Measurements from ENCODE around the gene PACRG.

PACRG gene

DNA sequence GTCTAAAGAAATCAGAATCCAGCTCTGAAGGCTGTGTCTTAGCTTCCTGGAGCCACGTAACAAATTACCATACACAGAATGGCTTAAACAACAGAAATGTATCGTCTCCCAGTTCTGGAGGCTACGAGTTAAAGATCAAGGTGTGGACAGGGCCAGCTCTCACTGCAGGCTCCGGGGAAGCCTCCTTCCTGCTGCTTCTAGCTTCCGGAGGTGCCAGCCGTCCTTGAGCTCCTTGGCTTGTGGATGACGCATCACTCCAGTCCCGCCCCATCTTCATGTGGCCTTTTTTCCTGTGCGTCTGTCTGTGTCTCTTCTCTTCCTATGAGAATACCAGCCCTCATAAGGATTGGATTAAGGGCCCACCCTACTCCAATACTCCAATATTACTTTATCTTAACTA, 367.6 kb downstream of the PACRG start:
- Histone ChIP-seq H3K9me3 (ENCODE audit: control insufficient read depth, low read length) (no peaks in the 10 kb centered on the region), H3K36me3 (ENCODE audit: control insufficient read depth, insufficient read depth, low read length) (no peaks in the 10 kb centered on the region), H3K4me1 (ENCODE audit: control insufficient read depth, insufficient read depth, low read length, poor library complexity, severe bottlenecking) (no peaks in the 10 kb centered on the region), H3K27ac (ENCODE audit: low read depth, low read length, severe bottlenecking) (no peak overlapping the region), H3K4me3 (ENCODE audit: extremely low read depth, insufficient read depth, low read length, poor library complexity, severe bottlenecking) (no peak overlapping the region)
- 93 to 94% methylated on average over 9 of the region's 9 CpGs for WGBS, 2 experiments (ENCODE audit: insufficient coverage in 2 of 2)

GRCh38 chr6:163098827-163099479, 371.2 kb downstream of the PACRG start:
- Histone ChIP-seq H3K4me3 (ENCODE audit: extremely low read depth, insufficient read depth, low read length, poor library complexity, severe bottlenecking) (no peak overlapping the region), H3K36me3 (ENCODE audit: control insufficient read depth, insufficient read depth, low read length) (no peaks in the 10 kb centered on the region), H3K4me1 (ENCODE audit: control insufficient read depth, insufficient read depth, low read length, poor library complexity, severe bottlenecking) (no peaks in the 10 kb centered on the region), H3K27ac (ENCODE audit: low read depth, low read length, severe bottlenecking) (no peak overlapping the region), H3K9me3 (ENCODE audit: control insufficient read depth, low read length) (no peaks in the 10 kb centered on the region)
- 80 to 97% methylated on average over 4 to 5 of the region's 8 CpGs for WGBS, 2 experiments (ENCODE audit: insufficient coverage in 2 of 2)

DNA sequence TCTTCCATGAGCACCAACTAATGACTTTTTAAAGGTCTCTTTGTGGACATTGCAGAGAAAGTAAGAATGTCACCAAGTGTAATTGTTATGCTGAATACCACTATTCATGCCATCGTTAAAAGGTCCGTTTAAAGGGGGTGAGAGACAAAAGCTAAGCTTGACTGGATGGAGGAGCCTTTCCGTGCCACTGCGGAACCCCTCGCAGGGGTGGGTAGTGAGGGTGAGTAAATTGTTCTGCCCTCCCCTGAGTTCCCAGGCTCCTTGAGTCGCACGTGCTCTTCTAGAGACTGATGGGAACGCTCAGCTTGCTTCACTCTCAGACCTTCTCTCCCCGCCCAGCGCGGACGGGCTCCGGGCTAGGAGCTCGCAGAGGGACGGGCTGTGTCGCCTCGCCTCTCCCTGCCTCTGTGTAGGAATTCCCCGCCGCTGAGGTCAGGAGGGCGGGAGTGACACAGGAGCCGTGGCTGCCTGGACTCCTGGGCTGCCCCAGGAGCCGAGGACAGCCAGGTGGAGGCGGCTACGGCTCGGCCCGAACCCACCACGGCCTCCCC, 371.9 kb downstream of the PACRG start:
- Histone ChIP-seq H3K9me3 (ENCODE audit: control insufficient read depth, low read length) (no peaks in the 10 kb centered on the region), H3K4me1 (ENCODE audit: control insufficient read depth, insufficient read depth, low read length, poor library complexity, severe bottlenecking) (no peaks in the 10 kb centered on the region), H3K4me3 (ENCODE audit: extremely low read depth, insufficient read depth, low read length, poor library complexity, severe bottlenecking) (no peak overlapping the region), H3K27ac (ENCODE audit: low read depth, low read length, severe bottlenecking) (no peak overlapping the region), H3K36me3 (ENCODE audit: control insufficient read depth, insufficient read depth, low read length) (no peaks in the 10 kb centered on the region)
- WGBS, 2 experiments (ENCODE audit: insufficient coverage in 2 of 2) = 80 to 86% methylated on average over 21 to 22 of the region's 27 CpGs

- no peak overlapping the region for H3K4me3 ChIP-seq (ENCODE audit: extremely low read depth, insufficient read depth, low read length, poor library complexity, severe bottlenecking)
- no peaks in the 10 kb centered on the region for H3K36me3 ChIP-seq (ENCODE audit: control insufficient read depth, insufficient read depth, low read length)
- WGBS, 2 experiments (ENCODE audit: insufficient coverage in 2 of 2) = 97 to 98% methylated on average over 25 to 27 of the region's 27 CpGs
- H3K27ac ChIP-seq (ENCODE audit: low read depth, low read length, severe bottlenecking) = no peak overlapping the region
- H3K9me3 ChIP-seq (ENCODE audit: control insufficient read depth, low read length) = no peaks in the 10 kb centered on the region
- no peaks in the 10 kb centered on the region for H3K4me1 ChIP-seq (ENCODE audit: control insufficient read depth, insufficient read depth, low read length, poor library complexity, severe bottlenecking)
Measured at GRCh38 chr6:163100259-163100658, 372.5 kb downstream of the PACRG start.

DNA sequence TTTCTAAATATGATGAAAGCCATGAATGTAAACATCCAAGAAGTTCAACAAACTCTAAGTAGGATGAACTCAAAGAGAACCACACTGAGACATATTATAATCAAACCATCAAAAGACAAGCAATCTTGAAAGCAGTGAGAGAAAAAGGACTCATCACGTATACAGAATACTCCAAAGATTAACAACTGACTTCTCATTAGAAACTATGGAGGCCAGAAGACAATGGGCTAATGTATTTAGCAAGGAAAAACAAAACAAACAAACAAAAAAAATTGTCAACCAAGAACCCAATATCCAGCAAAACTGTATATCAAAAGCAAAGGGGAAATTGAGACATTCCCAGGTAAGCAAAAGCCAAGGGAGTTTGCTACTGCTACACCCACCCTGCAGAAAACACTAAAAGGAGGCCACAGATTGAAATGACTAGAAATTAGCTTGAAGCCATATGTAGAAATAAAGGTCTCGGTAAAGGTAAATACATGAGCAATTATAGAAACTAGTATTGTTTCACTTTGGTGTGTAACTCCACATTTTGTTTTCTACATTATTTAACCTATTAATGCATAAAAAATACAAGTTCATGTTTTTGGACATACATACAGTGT, 385.7 kb downstream of the PACRG start:
- H3K36me3 ChIP-seq (ENCODE audit: control insufficient read depth, insufficient read depth, low read length) = no peaks in the 10 kb centered on the region
- whole genome bisulfite sequencing, 2 experiments (ENCODE audit: insufficient coverage in 2 of 2) = no CpG with 5 or more reads among the region's 2 CpGs

GRCh38 chr6:163118941-163119340, 391.2 kb downstream of the PACRG start:
- no peaks in the 10 kb centered on the region for H3K4me1 ChIP-seq (ENCODE audit: control insufficient read depth, insufficient read depth, low read length, poor library complexity, severe bottlenecking)
- H3K4me3 ChIP-seq (ENCODE audit: extremely low read depth, insufficient read depth, low read length, poor library complexity, severe bottlenecking) = no peak overlapping the region
- no peak overlapping the region for H3K27ac ChIP-seq (ENCODE audit: low read depth, low read length, severe bottlenecking)
- WGBS, 2 experiments (ENCODE audit: insufficient coverage in 2 of 2) = 95 to 97% methylated on average over 4 to 6 of the region's 6 CpGs
- no peaks in the 10 kb centered on the region for H3K9me3 ChIP-seq (ENCODE audit: control insufficient read depth, low read length)
- no peaks in the 10 kb centered on the region for H3K36me3 ChIP-seq (ENCODE audit: control insufficient read depth, insufficient read depth, low read length)

More for the DNA sequence above, 385.7 kb downstream of the PACRG start:
- Histone ChIP-seq H3K27ac (ENCODE audit: low read depth, low read length, severe bottlenecking) (no peak overlapping the region), H3K4me3 (ENCODE audit: extremely low read depth, insufficient read depth, low read length, poor library complexity, severe bottlenecking) (no peak overlapping the region), H3K4me1 (ENCODE audit: control insufficient read depth, insufficient read depth, low read length, poor library complexity, severe bottlenecking) (no peaks in the 10 kb centered on the region), H3K9me3 (ENCODE audit: control insufficient read depth, low read length) (peaks cover 8% of the 10 kb centered on the region)

DNA sequence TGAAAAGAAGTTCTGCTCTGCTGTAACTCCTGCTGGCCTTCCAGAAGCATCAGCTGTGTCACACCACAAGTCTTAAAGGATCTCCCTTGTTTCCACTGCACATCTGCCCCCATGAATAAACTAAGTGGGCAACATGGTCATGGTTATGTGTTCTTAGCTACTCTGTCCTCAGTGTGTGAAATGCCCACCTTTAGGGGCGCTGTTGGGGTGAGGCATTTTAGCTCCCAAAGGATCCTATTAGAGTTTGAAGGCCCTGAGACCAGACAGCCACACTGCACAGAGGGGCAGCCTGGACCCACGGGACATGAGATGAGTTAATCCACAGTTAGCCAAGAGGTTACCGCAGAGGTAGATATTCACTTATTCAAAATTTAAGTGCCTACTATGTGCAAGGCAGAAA, 392.4 kb downstream of the PACRG start:
- Histone ChIP-seq H3K9me3 (ENCODE audit: control insufficient read depth, low read length) (no peaks in the 10 kb centered on the region), H3K4me3 (ENCODE audit: extremely low read depth, insufficient read depth, low read length, poor library complexity, severe bottlenecking) (no peak overlapping the region), H3K36me3 (ENCODE audit: control insufficient read depth, insufficient read depth, low read length) (no peaks in the 10 kb centered on the region), H3K4me1 (ENCODE audit: control insufficient read depth, insufficient read depth, low read length, poor library complexity, severe bottlenecking) (no peaks in the 10 kb centered on the region), H3K27ac (ENCODE audit: low read depth, low read length, severe bottlenecking) (no peak overlapping the region)
- WGBS, 2 experiments (ENCODE audit: insufficient coverage in 2 of 2) = 85 to 95% methylated on average over 2 of the region's 3 CpGs

GRCh38 chr6:163121270-163121669, 393.5 kb downstream of the PACRG start:
- WGBS, 2 experiments (ENCODE audit: insufficient coverage in 2 of 2) = 86 to 90% methylated on average over 3 to 4 of the region's 5 CpGs
- Histone ChIP-seq H3K4me3 (ENCODE audit: extremely low read depth, insufficient read depth, low read length, poor library complexity, severe bottlenecking) (no peak overlapping the region), H3K9me3 (ENCODE audit: control insufficient read depth, low read length) (no peaks in the 10 kb centered on the region), H3K4me1 (ENCODE audit: control insufficient read depth, insufficient read depth, low read length, poor library complexity, severe bottlenecking) (no peaks in the 10 kb centered on the region), H3K36me3 (ENCODE audit: control insufficient read depth, insufficient read depth, low read length) (no peaks in the 10 kb centered on the region), H3K27ac (ENCODE audit: low read depth, low read length, severe bottlenecking) (no peak overlapping the region)

DNA sequence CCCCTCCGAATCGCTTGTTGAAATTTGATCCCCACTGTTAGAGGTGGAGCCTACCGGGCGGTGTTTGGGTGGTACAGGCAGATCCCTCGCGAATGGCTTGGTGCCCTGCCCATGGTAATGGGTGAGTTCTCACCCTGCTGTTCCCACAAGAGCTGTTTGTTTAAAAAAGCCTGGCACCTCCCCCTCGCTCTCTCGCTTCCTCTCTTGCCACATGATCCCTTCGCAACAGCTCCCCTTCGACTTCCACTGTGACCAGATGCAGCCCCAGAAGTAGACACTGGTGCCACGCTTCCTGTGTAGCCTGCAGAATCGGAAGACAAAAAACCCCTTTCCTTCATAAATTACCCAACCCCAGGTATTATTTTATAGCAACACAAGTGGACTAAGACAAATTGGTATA, 394.6 kb downstream of the PACRG start:
- no peaks in the 10 kb centered on the region for H3K36me3 ChIP-seq (ENCODE audit: control insufficient read depth, insufficient read depth, low read length)
- no peaks in the 10 kb centered on the region for H3K4me1 ChIP-seq (ENCODE audit: control insufficient read depth, insufficient read depth, low read length, poor library complexity, severe bottlenecking)
- WGBS, 2 experiments (ENCODE audit: insufficient coverage in 2 of 2) = 93 to 95% methylated on average over 10 to 11 of the region's 12 CpGs
- H3K27ac ChIP-seq (ENCODE audit: low read depth, low read length, severe bottlenecking) = no peak overlapping the region
- no peak overlapping the region for H3K4me3 ChIP-seq (ENCODE audit: extremely low read depth, insufficient read depth, low read length, poor library complexity, severe bottlenecking)
- no peaks in the 10 kb centered on the region for H3K9me3 ChIP-seq (ENCODE audit: control insufficient read depth, low read length)

DNA sequence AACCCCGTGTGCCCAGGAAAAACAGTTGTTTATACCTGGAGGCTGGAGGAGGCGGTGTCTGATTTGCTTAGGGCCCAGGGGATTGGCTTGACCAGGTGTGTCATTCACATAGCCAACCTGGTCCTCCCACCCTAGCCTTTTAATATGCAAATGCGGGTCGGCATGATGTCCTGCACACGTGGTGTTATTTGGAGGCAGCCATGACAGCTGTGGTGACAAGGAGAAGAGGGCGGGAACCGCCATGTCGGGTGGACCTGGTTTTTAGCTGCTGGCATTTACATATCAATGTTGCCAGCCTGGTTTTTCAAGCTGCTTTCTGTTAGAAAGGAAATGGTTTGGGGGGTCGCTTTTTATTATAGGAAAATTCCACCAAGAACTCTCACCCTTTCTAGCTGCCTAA, 395.3 kb downstream of the PACRG start:
- Histone ChIP-seq H3K36me3 (ENCODE audit: control insufficient read depth, insufficient read depth, low read length) (no peaks in the 10 kb centered on the region), H3K4me3 (ENCODE audit: extremely low read depth, insufficient read depth, low read length, poor library complexity, severe bottlenecking) (no peak overlapping the region), H3K27ac (ENCODE audit: low read depth, low read length, severe bottlenecking) (no peak overlapping the region), H3K4me1 (ENCODE audit: control insufficient read depth, insufficient read depth, low read length, poor library complexity, severe bottlenecking) (no peaks in the 10 kb centered on the region), H3K9me3 (ENCODE audit: control insufficient read depth, low read length) (no peaks in the 10 kb centered on the region)
- 47 to 58% methylated on average over 5 to 8 of the region's 9 CpGs for WGBS, 2 experiments (ENCODE audit: insufficient coverage in 2 of 2)

GRCh38 chr6:163126741-163127140, 399.0 kb downstream of the PACRG start:
- no peaks in the 10 kb centered on the region for H3K36me3 ChIP-seq (ENCODE audit: control insufficient read depth, insufficient read depth, low read length)
- no peaks in the 10 kb centered on the region for H3K9me3 ChIP-seq (ENCODE audit: control insufficient read depth, low read length)
- no peak overlapping the region for H3K27ac ChIP-seq (ENCODE audit: low read depth, low read length, severe bottlenecking)
- H3K4me3 ChIP-seq (ENCODE audit: extremely low read depth, insufficient read depth, low read length, poor library complexity, severe bottlenecking) = no peak overlapping the region
- WGBS, 2 experiments (ENCODE audit: insufficient coverage in 2 of 2) = 90 to 93% methylated on average over 2 to 4 of the region's 4 CpGs
- no peaks in the 10 kb centered on the region for H3K4me1 ChIP-seq (ENCODE audit: control insufficient read depth, insufficient read depth, low read length, poor library complexity, severe bottlenecking)

All from mesodermal cell (in vitro differentiated cells).